NCI-H345 (cell line): ENCODE results near the gene FAM13A.
"Not testable (repeated sequence)": the region's sequence is repeated elsewhere in the genome, so short reads cannot be mapped to it uniquely, and the experiment has no call there.

Source experiments
- DNase-seq: peaks from one replicate; lab custom pipeline; 2025; lab: John Stamatoyannopoulos, UW

The FAM13A gene

GRCh38 chr4:88897180-88897579, 159.8 kb downstream of the FAM13A start:
- DNase-seq = no peak

DNA sequence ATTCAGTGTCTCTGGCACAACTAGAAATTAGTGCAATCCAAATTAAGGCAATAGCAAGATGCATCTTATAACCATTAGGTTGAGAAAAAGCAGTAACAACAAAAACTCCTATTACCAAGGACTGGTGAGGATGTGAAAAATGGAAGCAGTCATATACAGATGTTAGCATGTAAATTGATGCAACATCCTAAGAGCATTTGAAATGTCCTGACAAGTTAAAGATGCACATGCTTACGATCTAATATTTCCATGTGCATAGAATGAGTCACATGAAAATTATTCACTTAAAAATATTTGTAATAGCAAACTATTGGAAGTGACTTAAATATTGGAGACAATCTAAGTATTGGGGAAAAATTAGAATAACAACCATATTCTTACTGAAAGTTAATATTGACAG, 163.0 kb downstream of the FAM13A start:
- no peak for DNase-seq

DNA sequence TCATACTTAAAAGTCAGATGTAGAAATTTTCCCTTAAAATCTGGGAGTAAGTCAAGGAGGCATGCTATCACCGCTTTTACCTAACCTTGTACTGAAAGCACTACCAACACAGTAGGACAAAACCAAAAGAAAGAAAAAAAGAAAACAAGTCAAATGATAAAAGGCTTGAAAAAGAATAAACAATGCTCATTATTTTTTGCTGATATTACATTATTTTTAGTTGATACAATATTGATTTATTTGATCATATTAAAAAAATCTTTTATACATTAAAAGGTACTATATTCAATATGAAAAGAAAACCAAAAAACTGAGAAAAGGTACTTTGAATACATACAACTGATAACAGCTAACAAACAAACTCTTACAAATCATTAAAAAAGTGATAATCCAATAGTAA, 164.3 kb downstream of the FAM13A start:
- DNase-seq = no peak

GRCh38 chr4:88891636-88892035, 165.3 kb downstream of the FAM13A start:
- no peak for DNase-seq

DNA sequence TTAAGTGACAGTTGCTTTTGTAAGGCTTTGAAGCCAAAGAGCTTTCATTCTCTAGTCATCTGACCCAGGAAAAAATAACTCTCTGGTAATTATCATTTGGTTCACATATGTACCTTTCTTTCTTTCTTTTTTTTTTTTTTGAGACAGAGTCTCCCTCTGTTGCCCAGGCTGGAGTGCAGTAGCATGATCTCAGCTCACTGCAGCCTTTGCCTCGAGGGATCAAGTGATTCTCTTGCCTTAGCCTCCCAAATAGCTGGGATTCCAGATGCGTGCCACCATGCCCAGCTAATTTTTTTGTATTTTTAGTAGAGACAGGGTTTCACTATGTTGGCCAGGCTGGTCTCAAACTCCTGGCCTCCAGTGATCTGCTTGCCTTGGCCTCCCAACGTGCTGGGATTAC, 169.6 kb downstream of the FAM13A start:
- DNase-seq = not testable (repeated sequence)

DNA sequence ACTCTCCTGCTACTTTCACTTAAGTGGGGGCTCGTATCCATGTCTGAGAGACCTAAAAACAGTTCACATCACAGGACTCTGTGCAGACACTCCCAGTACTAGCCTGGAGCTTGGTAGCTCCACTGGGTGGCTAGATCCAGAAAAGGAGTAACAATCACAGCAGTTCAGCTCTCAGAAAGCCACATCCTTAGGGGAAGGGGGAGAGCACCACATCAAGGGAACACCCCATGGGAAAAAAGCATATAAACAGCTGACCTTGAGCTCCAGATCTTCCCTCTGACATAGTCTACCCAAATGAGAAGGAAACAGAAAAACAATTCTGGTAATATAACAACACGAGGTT, 175.8 kb downstream of the FAM13A start:
- DNase-seq = no peak

GRCh38 chr4:88880501-88881226, 176.3 kb downstream of the FAM13A start:
- peak; percentile 24 for DNase-seq

GRCh38 chr4:88879991-88880390, 177.0 kb downstream of the FAM13A start:
- no peak for DNase-seq

DNA sequence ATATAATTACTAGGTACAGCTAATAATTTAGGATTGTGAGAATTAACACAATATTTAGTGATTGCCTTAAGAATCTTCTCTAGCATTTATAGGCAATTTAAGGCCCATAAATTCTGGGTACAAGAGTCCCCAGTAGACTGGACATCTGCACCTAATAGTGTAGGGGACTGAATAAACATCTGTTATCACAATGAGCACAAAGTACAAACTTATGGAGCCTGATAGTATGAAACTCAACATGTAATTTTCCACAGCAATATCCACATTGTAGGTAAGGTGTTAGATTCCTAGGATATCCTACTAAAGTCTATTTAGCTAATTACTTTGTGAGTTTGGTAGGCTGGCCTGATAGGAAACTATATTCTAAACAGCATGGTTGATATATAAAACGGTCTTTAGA, 178.3 kb downstream of the FAM13A start:
- no peak for DNase-seq

- DNase-seq = no peak
Observed at GRCh38 chr4:88870428-88870827, 186.6 kb downstream of the FAM13A start.

DNA sequence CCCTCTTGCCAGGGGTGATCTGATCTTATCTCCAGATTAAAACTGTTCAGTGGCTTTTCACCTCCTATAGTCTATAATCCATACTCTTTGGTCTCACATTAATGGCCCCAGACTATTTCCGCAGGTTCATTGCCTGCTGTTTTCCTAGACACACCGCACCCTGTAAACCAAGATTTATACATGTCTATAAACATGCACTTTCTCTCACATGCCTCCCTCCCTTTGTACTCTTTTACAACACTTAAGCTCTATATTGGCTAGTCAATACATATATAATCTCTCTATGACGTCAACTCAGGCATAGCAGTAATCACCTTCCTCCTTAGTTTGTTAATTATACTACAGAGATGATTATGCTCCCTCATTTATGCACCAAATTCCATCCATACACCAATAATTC, 188.5 kb downstream of the FAM13A start:
- DNase-seq = no peak

DNA sequence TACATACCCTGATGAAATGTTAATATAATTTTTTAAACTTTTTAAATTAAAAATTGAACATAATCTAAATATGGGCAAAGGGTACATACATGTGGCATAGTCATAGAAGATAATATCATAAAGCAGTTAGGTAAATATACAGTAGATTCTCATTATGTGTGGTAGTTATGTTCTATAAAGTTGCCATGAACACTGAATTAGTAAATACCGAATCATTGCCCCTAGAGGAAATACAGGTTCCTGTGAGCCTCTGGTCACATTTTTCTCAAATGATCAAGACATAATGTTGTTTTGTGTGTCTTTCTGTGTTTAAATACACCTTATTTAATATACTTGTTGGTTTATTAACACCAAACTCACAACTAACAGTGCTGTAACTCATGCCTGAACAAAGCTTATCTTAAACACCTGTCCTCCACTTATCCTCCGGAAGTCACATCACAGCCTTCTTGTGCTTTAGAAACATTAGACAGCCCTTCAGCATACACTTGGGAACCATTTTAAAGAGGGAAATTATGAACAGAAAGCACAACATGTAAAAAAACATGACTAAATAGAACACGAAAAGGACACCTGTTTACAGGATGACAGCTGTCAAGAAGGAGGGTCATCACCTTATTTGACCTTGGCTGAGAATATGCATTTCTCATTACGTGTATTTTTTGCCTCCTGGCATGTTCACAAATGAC, 190.0 kb downstream of the FAM13A start:
- peak; percentile 18 for DNase-seq

- DNase-seq = no peak
Observed at GRCh38 chr4:88865466-88865865, 191.5 kb downstream of the FAM13A start.

DNA sequence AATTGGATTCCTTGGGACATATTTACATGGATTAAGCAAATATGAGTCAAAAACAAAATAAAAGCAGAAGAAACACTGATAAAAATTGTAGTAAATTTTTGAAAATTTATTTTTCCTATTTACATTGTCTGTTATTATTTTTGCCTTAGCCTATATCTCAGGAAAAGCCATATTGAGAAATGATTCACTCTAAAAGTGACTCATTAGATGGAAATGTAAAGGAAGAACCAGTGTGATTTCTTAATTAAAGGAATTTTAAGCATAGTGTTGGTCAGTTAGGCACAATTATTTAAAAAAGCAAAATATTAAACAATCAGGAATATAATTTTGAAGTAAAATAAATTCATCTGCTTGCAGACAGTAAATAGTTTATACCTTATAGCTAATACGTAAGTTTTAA, 191.9 kb downstream of the FAM13A start:
- DNase-seq = no peak

GRCh38 chr4:88860586-88860985, 196.4 kb downstream of the FAM13A start:
- DNase-seq = no peak

DNA sequence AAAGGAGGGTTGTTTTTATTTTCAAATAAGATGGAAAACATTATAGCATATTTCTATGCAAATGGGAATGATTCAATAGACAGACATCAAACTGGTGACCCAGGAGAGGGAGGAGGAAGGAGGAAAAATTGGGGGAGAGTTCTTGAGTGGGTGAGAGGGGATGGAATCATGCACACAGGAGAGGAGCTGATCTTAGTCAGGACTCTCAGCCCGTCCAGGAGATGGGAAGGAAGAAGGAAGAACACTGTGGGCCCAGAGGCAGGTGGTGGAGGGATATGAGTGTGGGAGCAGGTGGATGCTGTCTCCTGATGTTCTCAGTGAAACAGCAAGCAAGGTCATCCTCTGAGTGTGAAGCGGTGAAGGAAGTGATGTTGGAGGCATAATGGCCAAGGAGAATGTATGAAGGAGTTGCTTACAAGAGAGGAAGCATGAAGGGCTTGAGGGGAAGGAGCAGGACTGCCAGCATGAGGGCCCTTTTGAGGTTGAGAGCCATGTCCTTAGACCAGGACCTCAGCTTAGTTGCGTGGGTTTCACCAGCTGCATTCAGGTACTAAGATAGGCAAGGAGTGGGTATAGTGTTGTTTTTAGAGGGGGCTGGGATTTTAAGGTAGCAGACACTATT, 197.7 kb downstream of the FAM13A start:
- DNase-seq = no peak

DNA sequence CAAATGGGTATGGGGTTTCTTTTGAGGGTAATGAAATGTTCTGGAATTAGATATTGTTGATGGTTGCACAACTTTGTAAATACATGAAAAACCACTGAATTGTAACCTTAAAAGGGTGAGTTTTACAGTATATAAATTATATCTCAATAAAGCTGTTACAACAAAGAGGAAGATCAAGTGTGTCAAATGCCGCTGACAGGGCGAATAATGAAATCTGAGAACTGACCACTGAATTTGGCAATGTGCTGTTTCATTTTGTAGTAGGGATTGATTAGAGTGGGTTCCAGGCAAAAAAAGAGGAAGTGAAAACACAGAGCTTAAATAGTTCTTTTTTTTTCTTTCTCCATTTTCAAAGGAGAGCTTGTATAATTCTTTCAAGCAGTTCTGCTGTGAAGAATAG, 198.2 kb downstream of the FAM13A start:
- DNase-seq = no peak

- no peak for DNase-seq
Observed at GRCh38 chr4:88857588-88857987, 199.4 kb downstream of the FAM13A start.

GRCh38 chr4:88854481-88854880, 202.5 kb downstream of the FAM13A start:
- DNase-seq = no peak

DNA sequence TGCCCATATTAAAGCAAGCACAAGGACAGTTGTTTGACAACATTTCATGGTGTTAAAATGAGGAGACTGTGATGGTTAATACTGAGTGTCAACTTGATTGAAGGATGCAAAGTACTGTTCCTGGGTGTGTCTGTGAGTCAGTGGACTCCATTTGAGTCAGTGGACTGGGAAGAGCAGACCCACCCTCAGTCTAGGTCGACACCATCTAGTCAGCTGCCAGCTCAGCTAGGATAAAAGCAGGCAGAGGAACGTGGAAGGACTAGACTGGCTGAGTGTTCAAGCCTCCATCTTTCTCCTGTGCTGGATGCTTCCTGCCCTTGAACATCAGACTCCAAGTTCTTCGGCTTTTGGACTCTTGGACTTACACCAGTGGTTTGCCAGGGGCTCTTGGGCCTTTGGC, 203.4 kb downstream of the FAM13A start:
- DNase-seq = not testable (repeated sequence)

DNA sequence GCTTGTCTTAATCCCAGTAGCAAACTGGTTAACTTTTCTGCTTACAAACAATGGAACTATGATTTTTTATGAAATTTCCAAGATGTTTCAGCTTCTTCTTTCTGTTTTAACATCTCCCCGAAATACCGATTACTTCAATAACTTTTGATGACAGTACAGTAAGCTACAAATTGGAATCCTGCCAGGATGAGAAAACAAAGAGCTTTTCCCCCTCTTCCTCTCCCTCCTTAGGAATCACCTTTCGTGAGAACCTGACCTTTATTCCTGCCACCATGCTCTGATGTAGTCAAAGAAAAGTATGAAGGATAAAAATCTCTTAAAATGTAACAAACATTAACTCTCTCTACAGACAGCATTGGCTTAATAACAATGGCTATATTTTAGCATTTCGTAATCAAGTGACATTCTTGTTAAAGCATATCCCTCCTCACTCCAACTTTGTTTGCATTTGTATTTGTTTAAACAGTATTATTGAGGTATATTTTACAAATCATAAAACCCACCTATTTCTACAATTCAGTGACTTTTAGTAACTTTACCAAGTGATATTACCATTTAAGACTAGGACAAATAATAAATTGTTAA, 210.7 kb downstream of the FAM13A start:
- no peak for DNase-seq

DNA sequence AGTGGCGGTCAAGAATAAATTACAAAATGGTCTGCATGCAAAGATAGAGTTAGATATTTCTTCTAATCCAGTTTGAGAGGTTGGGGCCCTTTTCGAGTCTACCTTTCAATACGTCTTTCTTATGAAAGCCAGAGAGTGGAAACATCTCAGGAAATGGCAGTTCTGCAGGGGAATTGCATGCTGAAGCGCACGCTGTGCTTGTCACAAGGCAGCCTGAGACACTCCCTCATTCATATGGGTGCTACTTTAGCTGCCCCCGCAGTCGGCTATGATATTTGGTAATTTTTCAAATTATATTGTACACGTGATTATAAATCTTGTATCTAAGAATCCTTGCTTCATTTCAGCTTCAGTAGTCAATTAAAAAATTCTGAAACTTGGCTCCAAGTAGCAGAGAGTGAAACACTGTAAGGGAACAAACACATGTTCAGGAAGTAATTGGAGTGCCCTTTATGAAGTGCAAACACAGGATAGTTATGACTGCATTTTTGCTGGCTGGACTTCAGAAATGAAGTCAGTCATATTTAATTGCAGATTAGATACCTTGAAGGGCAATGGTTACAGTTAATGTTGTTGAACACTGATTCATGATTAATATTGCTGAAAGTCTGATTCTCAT, 213.8 kb downstream of the FAM13A start:
- no peak for DNase-seq

DNA sequence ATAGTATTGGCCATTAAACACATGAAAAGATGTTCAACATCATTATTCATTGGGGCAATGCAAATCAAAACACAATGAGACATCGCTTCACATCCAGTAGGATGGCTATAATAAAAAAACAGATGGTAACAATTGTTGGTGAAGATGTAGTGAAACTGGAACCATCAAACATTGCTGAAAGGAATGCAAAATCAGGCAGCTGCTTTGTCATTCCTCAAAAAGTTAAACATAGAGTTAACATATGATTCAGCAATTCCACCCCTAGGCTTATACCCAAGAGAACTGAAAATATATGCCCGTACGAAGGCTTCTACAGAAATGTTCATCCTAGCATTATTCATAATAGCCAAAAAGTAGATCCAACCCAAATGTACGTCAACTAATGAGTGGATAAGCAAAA, 215.3 kb downstream of the FAM13A start:
- DNase-seq = no peak
